ENCODE data around the gene VPS41. TPM values are rescaled to one million over a fixed set of nuclear protein-coding genes. Genes with fewer than 3 reads are reported as not detected.

The VPS41 gene
- total RNA-seq, 4 donors from 2014 or later: 26.4 to 116 (median 41.3) TPM

DNA sequence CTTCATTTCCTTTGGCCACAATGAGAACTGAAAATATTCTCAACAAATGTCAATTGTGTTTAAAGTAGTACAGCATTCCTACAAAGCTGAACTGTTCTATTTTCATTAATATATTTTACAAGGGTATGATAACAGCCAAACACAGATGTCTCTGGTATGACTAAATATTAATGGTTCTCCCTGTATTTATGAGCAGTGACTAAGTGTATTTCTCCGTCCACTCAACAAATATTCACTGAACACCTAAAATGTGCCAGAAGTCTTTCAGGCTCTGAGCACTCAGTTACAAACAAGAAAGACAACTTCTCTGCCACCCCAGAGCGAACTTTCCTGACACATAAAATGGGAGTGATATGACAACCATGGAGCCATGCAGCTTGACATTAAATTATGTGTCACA is 135.6 kb downstream of the VPS41 start:
- Histone ChIP-seq H3K36me3 (peaks cover 0 to 30% (median 0%) of the 10 kb centered on the region in 3 donors), H3K27ac (no peak overlapping the region), H3K27me3 (no peaks in the 10 kb centered on the region), H3K4me3 (no peak overlapping the region), H3K4me1 (no peaks in the 10 kb centered on the region), H3K9me3 (no peaks in the 10 kb centered on the region)
- DNase-seq: no peak
- TF ChIP-seq POLR2A (IDR thresholded peaks at IDR 0.05) (no peak), CTCF (IDR thresholded peaks at IDR 0.05) (no peak)

GRCh38 chr7:38760226-38760625 is 148.8 kb downstream of the VPS41 start:
- H3K27ac ChIP-seq: no peak overlapping the region
- no peak for TF ChIP-seq POLR2A (IDR thresholded peaks at IDR 0.05)
- no peak for TF ChIP-seq CTCF (IDR thresholded peaks at IDR 0.05)
- no peaks in the 10 kb centered on the region for H3K9me3 ChIP-seq
- no peaks in the 10 kb centered on the region for H3K27me3 ChIP-seq
- no peak for DNase-seq
- H3K4me1 ChIP-seq: no peaks in the 10 kb centered on the region
- no peak overlapping the region for H3K4me3 ChIP-seq
- peaks cover 0 to 25% (median 0%) of the 10 kb centered on the region in 3 donors for H3K36me3 ChIP-seq

- TF ChIP-seq POLR2A (IDR thresholded peaks at IDR 0.05): no peak
- TF ChIP-seq CTCF (IDR thresholded peaks at IDR 0.05): no peak
- no peak overlapping the region for H3K27ac ChIP-seq
- H3K4me3 ChIP-seq: no peak overlapping the region
- H3K4me1 ChIP-seq: no peaks in the 10 kb centered on the region
- DNase-seq: no peak
- H3K27me3 ChIP-seq: no peaks in the 10 kb centered on the region
- H3K9me3 ChIP-seq: no peaks in the 10 kb centered on the region
- H3K36me3 ChIP-seq: peaks cover 0 to 15% (median 0%) of the 10 kb centered on the region in 3 donors
Measured at GRCh38 chr7:38759028-38759427, 150.0 kb downstream of the VPS41 start.

DNA sequence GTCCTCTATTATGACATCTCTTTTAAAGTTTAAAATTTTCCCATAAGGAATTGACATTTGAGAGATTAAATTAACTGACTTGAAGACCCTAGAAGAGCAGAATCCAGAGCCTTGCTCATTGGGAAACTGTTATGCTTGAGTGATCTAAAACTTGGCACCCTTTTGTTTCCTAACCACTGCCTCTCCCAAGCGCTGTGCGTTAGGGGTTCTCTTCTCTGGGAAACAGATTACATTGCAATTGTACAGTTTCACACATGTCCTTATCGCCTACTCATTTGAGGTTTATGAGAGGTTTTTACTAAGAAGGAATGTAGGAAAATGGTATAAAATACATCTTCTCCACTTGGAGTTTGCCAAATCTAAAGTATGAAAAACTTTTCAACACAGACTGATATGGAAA is 151.1 kb downstream of the VPS41 start:
- no peak overlapping the region for H3K27ac ChIP-seq
- no peak for TF ChIP-seq CTCF (IDR thresholded peaks at IDR 0.05)
- TF ChIP-seq POLR2A (IDR thresholded peaks at IDR 0.05): no peak
- H3K36me3 ChIP-seq: peaks cover 0 to 16% (median 0%) of the 10 kb centered on the region in 3 donors
- H3K9me3 ChIP-seq: no peaks in the 10 kb centered on the region
- no peaks in the 10 kb centered on the region for H3K4me1 ChIP-seq
- H3K27me3 ChIP-seq: no peaks in the 10 kb centered on the region
- no peak for DNase-seq
- H3K4me3 ChIP-seq: no peak overlapping the region

GRCh38 chr7:38756521-38756920 is 152.5 kb downstream of the VPS41 start:
- no peaks in the 10 kb centered on the region for H3K9me3 ChIP-seq
- no peak for TF ChIP-seq CTCF (IDR thresholded peaks at IDR 0.05)
- no peak for TF ChIP-seq POLR2A (IDR thresholded peaks at IDR 0.05)
- no peak overlapping the region for H3K27ac ChIP-seq
- H3K4me1 ChIP-seq: no peaks in the 10 kb centered on the region
- no peak for DNase-seq
- H3K36me3 ChIP-seq: peaks cover 0 to 13% (median 0%) of the 10 kb centered on the region in 3 donors
- H3K4me3 ChIP-seq: no peak overlapping the region
- H3K27me3 ChIP-seq: no peaks in the 10 kb centered on the region

GRCh38 chr7:38753347-38753746 is 155.6 kb downstream of the VPS41 start:
- Histone ChIP-seq H3K9me3 (no peaks in the 10 kb centered on the region), H3K27ac (no peak overlapping the region), H3K4me3 (no peak overlapping the region), H3K27me3 (no peaks in the 10 kb centered on the region), H3K4me1 (no peaks in the 10 kb centered on the region), H3K36me3 (peaks cover 0 to 25% (median 0%) of the 10 kb centered on the region in 3 donors)
- no peak for TF ChIP-seq POLR2A (IDR thresholded peaks at IDR 0.05)
- TF ChIP-seq CTCF (IDR thresholded peaks at IDR 0.05): no peak
- DNase-seq: no peak

Data from Peyer's patch (tissue), 4 donors.